Skeletal muscle satellite cell (primary cell): ENCODE measurements around the gene PRSS27.
"Not testable (repeated sequence)": the region's sequence is repeated elsewhere in the genome, so short reads cannot be mapped to it uniquely, and the experiment has no call there.

ENCODE experiments used
- H3K27me3 ChIP-seq: 2 replicates; pipeline ENCODE4 v1.7.0; 2013; ENCODE audit warnings: low read length; ENCODE audit not compliant: control insufficient read depth, insufficient read depth
- H3K36me3 ChIP-seq: 2 replicates; pipeline ENCODE4 v1.7.0; 2013; ENCODE audit warnings: mild to moderate bottlenecking, control low read depth, low read length; ENCODE audit not compliant: insufficient read depth
- H3K4me1 ChIP-seq: 2 replicates; pipeline ENCODE4 v1.7.0; 2013; ENCODE audit warnings: low read length; ENCODE audit not compliant: control insufficient read depth, insufficient read depth
- H3K4me2 ChIP-seq: 2 replicates; pipeline ENCODE4 v1.7.0; 2013; ENCODE audit warnings: mild to moderate bottlenecking, low read length
- H3K4me3 ChIP-seq: 2 replicates; pipeline ENCODE4 v1.7.0; 2013; ENCODE audit warnings: low read length
- H3K9ac ChIP-seq: 2 replicates; pipeline ENCODE4 v1.7.0; 2013; ENCODE audit warnings: mild to moderate bottlenecking, low read depth, low read length, moderate library complexity
- H3K9me3 ChIP-seq: replicated peaks from 2 replicates; pipeline ENCODE4 v1.7.0; 2013; ENCODE audit warnings: mild to moderate bottlenecking, control low read depth, low read length

PRSS27 gene

DNA sequence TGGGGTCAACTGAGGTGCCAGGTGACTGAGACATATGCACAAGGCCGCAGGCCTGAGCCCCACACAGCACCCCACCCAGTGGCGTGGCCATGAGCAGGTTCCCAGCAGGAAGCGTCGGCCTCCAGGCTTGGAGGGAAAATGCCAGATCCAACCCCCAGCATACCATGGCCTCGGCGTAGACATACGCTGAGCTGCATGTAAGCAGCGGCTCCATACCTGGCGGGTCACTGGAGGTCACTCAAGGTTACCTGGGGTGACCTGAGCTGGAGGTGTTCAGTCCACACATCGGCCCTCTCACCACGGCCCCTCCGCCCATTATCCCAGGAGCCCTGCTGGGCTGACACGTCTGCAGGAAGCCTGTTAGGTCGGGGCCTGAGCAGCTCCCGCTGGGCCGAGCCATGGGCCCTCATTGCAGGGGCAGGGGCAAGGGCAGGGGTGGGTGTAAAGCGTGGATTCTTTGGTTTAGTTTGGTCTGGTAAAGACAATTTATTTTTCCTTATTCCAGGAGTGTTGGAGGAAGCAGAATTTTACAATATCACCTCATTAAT is 22.5 kb downstream of the PRSS27 start:
- no peak overlapping the region for H3K9ac ChIP-seq
- H3K36me3 ChIP-seq, result peaks cover 53% of the 10 kb centered on the region
- H3K9me3 ChIP-seq, result no peaks in the 10 kb centered on the region
- no peaks in the 10 kb centered on the region for H3K27me3 ChIP-seq
- no peak overlapping the region for H3K4me3 ChIP-seq
- H3K4me2 ChIP-seq, result no peak overlapping the region
- peaks cover 25% of the 10 kb centered on the region for H3K4me1 ChIP-seq

DNA sequence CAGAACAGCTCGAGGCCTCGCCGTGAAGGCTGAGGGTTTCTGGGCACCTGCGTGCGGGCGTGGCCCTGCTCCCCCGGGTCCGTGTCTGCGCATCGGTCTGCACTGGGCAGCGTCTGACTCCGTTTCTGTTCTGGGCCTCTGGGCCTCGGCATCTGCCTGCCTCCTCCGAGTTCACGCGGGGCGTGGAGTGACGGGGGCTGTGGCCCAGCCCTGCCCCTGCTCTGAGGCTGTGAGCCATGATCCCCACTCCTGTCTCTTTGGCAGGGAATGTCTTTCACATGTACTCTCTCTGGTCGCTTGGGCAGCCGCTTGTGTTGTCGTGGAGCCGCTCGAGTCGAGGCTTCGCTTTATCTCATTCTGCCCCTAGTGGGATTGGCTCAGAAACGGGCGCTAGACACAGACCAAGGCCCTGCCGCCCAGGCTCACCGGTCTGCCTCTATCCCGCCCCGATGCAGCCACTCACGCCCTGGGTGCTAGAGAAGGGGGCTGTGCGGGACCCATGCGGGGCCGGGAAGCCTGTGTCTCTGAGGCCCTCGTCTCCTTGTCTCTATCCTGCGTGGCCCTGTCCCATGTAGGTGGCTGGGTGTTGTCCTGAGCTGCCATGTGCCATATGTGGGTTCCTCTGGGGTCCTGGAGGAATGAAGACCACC is 23.3 kb downstream of the PRSS27 start:
- H3K4me1 ChIP-seq, result peaks cover 33% of the 10 kb centered on the region
- H3K27me3 ChIP-seq, H3K4me2 ChIP-seq, H3K4me3 ChIP-seq, H3K9me3 ChIP-seq, H3K9ac ChIP-seq: not testable (repeated sequence)
- peaks cover 52% of the 10 kb centered on the region for H3K36me3 ChIP-seq

DNA sequence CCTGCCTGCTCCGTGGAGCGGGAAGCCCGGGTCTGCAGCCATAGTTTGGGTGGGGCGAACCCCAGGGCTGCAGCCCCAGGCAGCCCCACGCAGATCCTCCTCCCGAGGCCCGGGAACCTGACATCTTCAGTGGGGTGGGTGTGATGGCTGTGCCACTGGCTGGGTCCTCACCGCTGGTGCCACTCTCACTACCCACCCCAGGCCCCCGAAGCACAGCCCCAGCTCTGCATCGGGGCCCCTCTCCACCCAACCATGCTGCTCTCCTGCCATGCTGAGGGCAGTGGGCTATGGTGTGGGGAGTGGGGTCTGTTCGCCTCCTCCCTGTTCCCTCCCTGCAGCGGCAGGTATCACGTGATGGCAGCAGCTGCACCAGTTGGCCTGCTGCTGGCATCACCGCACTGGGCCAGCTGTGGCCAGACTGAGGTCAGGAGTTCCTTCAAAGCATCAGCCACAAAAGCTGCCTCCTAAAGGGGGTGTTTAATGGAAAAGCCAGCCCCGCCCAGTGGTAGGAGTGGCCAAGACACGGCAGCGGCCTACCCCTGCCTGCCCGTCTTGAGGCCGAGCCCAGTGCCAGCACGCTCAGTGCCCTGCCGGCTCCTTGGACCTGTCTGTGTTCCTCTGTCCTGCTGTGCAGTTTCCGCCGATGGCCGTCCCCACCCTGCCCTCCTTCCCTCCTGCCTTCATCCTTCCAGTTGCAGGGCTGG is 26.9 kb downstream of the PRSS27 start:
- H3K4me1 ChIP-seq, result peaks cover 42% of the 10 kb centered on the region
- H3K9ac ChIP-seq, result peak overlapping the region; percentile 34
- peak overlapping the region; percentile 69 for H3K4me2 ChIP-seq
- H3K36me3 ChIP-seq, result peaks cover 27% of the 10 kb centered on the region
- no peaks in the 10 kb centered on the region for H3K27me3 ChIP-seq
- H3K4me3 ChIP-seq, result peak overlapping the region; percentile 39
- no peaks in the 10 kb centered on the region for H3K9me3 ChIP-seq

DNA sequence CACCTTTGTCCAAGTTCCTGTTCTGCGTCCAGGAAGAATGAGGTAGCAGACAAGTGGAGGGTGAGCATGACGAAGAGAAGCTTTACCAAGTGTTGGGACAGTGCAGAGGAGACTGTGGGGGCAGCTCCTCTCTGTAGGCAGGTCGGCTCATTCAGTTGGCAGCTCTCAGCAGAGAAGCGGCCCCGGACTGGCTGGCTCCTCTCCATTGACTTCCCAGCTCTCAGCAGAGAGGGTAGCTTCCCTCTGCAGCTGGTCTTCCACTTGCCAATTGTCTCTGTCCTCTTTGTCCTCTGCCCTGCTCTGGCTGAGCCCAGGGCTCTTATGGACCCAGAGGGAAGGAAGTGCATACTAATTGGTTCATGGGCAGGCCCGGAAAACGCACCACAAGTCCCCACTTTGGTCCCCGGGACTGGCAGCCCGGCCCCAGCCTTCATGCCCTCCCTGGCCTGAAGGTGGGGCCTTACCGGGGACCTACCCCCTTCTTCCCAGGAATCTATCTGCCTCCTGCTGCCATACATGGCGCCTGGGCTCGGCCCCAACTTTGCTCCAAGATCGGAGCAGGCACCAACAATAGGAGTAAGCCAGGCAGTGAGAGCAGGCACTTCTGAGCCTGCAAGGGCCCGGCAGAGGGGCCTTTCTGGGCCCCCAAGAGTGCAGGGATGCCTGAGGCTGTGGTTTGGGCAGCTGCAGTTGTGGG is 27.6 kb downstream of the PRSS27 start:
- no peak overlapping the region for H3K4me3 ChIP-seq
- H3K27me3 ChIP-seq, result no peaks in the 10 kb centered on the region
- H3K9me3 ChIP-seq, result no peaks in the 10 kb centered on the region
- H3K9ac ChIP-seq, result peak overlapping the region; percentile 20
- H3K4me2 ChIP-seq, result peak overlapping the region; percentile 69
- H3K4me1 ChIP-seq, result peaks cover 42% of the 10 kb centered on the region
- peaks cover 23% of the 10 kb centered on the region for H3K36me3 ChIP-seq

DNA sequence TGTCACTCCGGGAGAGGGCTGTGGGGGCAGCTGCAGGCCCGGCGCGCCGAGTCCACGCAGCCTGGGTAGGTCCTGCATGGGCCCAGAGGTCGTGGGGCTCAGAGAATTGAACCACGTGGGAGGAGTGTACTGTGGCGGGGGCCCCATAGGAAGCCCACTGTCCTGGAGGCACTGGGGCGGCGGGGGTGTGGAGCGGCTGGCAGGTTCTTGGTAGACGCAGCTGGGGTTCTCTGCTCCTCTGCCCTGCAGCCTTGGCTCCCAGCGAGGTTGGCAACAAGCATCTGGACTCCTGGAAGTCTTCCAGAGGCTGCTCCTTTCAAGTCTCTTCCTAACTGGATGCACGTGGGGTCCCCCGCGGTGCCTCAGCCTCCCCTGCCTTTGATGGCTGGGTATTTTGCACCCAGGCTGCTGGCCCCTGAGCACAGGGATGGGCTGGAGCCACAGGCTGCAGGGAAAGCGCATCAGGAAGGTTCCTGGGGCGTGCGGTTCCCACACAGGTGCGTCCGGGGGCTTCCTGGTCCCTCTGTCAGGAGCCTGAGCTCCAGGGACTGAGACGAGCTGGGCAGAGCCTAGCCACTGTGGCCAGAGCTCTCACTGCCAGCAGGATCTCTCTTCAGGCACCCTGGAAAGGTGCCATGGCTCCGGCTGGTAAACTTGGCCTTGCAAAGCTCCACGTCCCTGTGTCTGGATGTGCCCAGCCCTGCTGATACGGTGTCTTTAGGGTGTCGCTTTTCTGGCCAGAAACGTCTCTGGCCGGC is 28.4 kb downstream of the PRSS27 start:
- H3K36me3 ChIP-seq, result peaks cover 15% of the 10 kb centered on the region
- H3K9me3 ChIP-seq, result no peaks in the 10 kb centered on the region
- H3K9ac ChIP-seq, result peak overlapping the region; percentile 18
- no peaks in the 10 kb centered on the region for H3K27me3 ChIP-seq
- H3K4me2 ChIP-seq, result peak overlapping the region; percentile 35
- peaks cover 42% of the 10 kb centered on the region for H3K4me1 ChIP-seq
- H3K4me3 ChIP-seq, result no peak overlapping the region

DNA sequence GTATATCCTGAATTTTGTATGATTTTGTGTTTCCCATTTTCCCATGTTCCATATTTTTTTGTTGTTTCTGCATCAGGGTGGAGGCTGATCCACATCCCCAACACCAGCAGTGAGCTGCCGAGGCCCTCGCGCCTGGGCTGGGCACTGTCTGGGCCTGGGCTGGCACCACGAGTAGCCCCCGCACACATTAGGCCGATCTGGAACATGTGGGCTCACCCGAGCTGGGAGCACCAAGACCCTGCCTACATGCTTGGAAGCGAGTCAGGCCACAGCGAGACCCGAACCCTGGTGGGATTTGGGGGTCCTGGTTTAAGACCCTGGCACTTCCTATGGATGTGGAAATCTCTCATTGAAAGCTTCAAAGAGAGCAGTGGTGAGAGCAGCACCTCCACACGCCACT is 29.2 kb downstream of the PRSS27 start:
- H3K9ac ChIP-seq, result peak overlapping the region; percentile 18
- H3K4me1 ChIP-seq, result peaks cover 42% of the 10 kb centered on the region
- peaks cover 14% of the 10 kb centered on the region for H3K36me3 ChIP-seq
- H3K4me3 ChIP-seq, result peak overlapping the region; percentile 24
- H3K27me3 ChIP-seq, result no peaks in the 10 kb centered on the region
- H3K4me2 ChIP-seq, result peak overlapping the region; percentile 69
- no peaks in the 10 kb centered on the region for H3K9me3 ChIP-seq

DNA sequence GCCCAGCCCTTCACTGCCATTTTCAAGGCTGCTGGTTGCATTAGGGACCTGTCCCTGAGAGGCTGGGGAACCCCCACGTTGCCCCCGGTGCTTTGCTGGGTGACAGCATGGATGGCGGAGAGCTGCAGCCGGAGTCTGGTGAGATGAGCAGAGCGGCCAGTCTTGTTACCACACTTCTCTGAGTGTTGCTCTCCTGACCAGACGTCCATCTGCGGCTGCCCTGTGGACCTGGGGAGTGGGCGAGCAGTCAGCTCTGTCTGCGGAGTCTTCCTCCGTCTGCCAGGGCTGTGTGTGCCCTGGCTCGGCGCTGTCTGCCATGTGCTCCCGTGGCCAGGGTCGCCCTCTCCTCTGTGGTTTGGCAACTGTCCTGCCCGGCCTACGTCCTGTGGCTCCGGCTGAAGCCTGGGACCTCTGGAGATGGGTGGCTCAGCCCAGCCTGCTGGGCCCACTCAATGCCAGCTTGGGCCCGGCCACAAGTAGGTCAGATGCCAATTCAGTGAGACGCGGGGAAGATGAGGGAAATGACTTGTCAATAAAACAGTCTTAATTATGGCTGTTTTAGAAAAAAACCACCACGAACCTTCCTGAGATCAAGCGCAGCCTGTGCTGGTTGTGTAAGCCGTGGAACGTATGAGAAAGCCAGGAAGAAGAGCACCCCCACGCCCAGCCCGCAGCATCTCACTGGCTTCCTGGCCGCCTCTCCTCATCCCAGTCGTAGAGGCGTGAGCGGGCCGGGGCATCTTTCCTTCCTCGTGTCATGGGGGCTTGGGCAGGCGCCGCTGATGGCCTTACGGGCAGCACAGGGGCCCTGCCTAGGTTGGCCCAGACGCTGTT is 29.8 kb downstream of the PRSS27 start:
- Histone ChIP-seq H3K36me3 (peaks cover 14% of the 10 kb centered on the region), H3K4me3 (peak overlapping the region; percentile 52), H3K4me2 (peak overlapping the region; percentile 69), H3K4me1 (peaks cover 42% of the 10 kb centered on the region), H3K27me3 (no peaks in the 10 kb centered on the region), H3K9me3 (no peaks in the 10 kb centered on the region), H3K9ac (peak overlapping the region; percentile 59)

DNA sequence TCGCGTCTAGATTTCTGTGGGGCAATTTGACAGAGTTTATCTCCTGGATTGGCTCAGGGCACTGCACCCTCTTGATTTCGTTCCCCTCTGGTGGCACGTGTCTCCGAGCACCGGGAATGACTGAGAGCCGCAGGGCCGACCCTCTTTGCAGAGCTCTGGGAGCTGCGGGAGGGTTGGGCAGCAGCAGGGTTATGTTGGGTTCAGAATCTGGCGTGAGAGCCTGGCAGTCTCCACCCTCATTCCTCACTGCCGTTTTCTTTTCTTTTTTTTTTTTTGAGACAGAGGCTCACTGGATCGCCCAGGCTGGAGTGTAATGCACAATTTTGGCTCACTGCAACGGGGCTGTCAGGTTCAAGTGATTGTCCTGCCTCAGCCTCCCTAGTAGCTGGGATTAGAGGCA is 30.6 kb downstream of the PRSS27 start:
- not testable (repeated sequence) for H3K9ac ChIP-seq, H3K9me3 ChIP-seq, H3K27me3 ChIP-seq
- Histone ChIP-seq H3K4me1 (peaks cover 42% of the 10 kb centered on the region), H3K4me2 (peak overlapping the region; percentile 69), H3K36me3 (peaks cover 14% of the 10 kb centered on the region), H3K4me3 (peak overlapping the region; percentile 52)

DNA sequence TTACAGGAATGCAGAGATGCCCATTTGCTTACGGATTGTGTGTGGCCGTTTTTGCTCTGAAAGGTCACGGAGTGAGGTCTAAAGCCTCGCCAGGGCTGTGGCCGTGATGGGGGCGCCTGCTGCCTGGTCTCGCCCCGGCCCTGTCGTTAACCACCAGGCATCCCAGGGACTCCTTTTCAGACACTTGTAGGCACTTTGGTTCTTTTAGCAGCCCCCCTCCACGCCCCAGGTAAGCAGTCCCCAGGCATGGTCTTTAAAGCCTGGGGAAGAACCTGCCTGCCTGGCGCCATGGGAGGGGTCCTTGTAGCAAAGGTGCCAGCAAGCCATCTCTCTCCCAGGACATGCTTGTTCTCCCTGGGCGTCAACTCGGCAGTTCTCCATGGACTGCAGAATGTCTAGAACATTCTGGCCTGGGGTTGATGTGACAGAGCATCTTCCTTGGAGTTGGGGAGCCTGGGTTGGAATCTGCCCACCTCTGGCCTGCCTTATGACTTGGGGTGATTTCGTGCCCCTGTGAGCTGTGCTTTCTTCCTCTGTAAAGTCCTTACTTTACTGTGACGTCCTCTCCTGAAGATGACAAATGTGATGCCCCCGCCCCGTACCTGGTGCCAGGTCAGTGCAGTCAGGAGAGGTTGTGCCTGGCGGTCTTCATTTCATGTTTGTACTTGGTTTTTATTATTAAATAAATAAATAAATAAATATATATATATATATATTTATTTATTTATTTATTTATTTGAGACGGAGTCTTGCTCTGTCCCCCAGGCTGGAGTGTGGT is 32.3 kb downstream of the PRSS27 start:
- Histone ChIP-seq H3K4me2 (no peak overlapping the region), H3K27me3 (no peaks in the 10 kb centered on the region), H3K4me3 (no peak overlapping the region), H3K4me1 (peaks cover 32% of the 10 kb centered on the region), H3K9me3 (no peaks in the 10 kb centered on the region), H3K9ac (no peak overlapping the region), H3K36me3 (peaks cover 14% of the 10 kb centered on the region)

DNA sequence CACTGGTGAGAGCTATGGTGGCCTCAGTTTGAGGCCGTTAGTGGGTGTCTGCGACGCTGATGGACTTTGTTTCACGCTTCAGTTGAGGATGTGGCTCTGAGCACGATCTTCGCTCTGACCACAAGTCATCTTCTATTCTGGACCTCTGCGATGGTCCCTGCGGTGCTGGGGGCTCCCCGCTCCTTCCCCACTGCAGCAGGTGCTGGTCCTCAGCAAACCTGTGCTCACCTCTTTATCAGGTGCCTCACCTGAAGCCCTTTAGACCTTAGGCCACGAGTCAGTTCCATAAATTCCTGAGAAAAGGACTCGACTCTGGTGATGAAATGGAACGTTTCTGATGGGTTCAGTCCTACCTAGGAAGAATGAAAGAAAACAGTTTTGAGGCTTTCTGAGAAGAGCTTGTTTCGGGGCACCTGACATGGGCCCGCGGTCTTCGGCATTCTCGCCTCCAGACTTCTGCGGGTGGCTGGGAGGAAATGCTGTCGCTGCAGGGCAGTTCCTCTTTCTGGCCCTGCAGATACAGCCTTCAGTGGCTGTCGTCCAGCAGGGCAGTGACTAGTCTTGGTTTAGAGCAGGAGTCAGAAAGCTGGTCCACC is 33.0 kb downstream of the PRSS27 start:
- no peak overlapping the region for H3K4me3 ChIP-seq
- H3K9me3 ChIP-seq, result no peaks in the 10 kb centered on the region
- no peak overlapping the region for H3K9ac ChIP-seq
- no peak overlapping the region for H3K4me2 ChIP-seq
- no peaks in the 10 kb centered on the region for H3K27me3 ChIP-seq
- H3K4me1 ChIP-seq, result peaks cover 25% of the 10 kb centered on the region
- H3K36me3 ChIP-seq, result peaks cover 12% of the 10 kb centered on the region
